Duodenal mucosa (tissue), 2 donors: ENCODE measurements around the gene PRND.
"Not testable (repeated sequence)": the region's sequence is repeated elsewhere in the genome, so short reads cannot be mapped to it uniquely, and the experiment has no call there.

Experiments
- H3K27ac ChIP-seq: one replicate; pipeline ENCODE4 v1.7.0; 2013; ENCODE audit warnings: low read depth, low read length
- H3K27me3 ChIP-seq, 2 donors: one replicate each; pipeline ENCODE4 v1.7.0; 2013; ENCODE audit warnings: low read length in 2 of 2, control low read depth in 1 of 2; ENCODE audit not compliant: insufficient read depth in 2 of 2, control insufficient read depth in 1 of 2
- H3K36me3 ChIP-seq, 2 donors: one replicate each; pipeline ENCODE4 v1.7.0; 2013; ENCODE audit warnings: low read length in 2 of 2, control low read depth in 1 of 2; ENCODE audit not compliant: insufficient read depth in 2 of 2, control insufficient read depth in 1 of 2
- H3K4me1 ChIP-seq, 2 donors: one replicate each; pipeline ENCODE4 v1.7.0; 2013; ENCODE audit warnings: low read length in 2 of 2, control low read depth in 1 of 2; ENCODE audit not compliant: insufficient read depth in 2 of 2, control insufficient read depth in 1 of 2
- H3K4me3 ChIP-seq, 2 donors: one replicate each; pipeline ENCODE4 v1.7.0; 2013; ENCODE audit warnings: low read length in 2 of 2, low read depth in 1 of 2
- H3K9ac ChIP-seq, 2 donors: one replicate each; pipeline ENCODE4 v1.7.0; 2013; ENCODE audit warnings: low read length in 2 of 2, low read depth in 1 of 2
- H3K9me3 ChIP-seq, 2 donors: one replicate each; pipeline ENCODE4 v1.7.0; 2013; ENCODE audit warnings: low read length in 2 of 2, control low read depth in 1 of 2; ENCODE audit not compliant: control insufficient read depth in 1 of 2

The PRND gene

GRCh38 chr20:4773014-4773413 lies 51.3 kb downstream of the PRND start:
- H3K9me3 ChIP-seq, H3K4me3 ChIP-seq, H3K27ac ChIP-seq, H3K9ac ChIP-seq, H3K36me3 ChIP-seq, H3K4me1 ChIP-seq, H3K27me3 ChIP-seq: not testable (repeated sequence)

GRCh38 chr20:4773736-4774135 lies 52.0 kb downstream of the PRND start:
- Histone ChIP-seq H3K9me3 (peaks cover 2 to 6% of the 10 kb centered on the region in 2 donors), H3K36me3 (no peaks in the 10 kb centered on the region), H3K9ac (no peak overlapping the region), H3K4me3 (no peak overlapping the region), H3K27ac (no peak overlapping the region), H3K4me1 (no peaks in the 10 kb centered on the region), H3K27me3 (no peaks in the 10 kb centered on the region)

- no peaks in the 10 kb centered on the region for H3K36me3 ChIP-seq
- no peaks in the 10 kb centered on the region for H3K27me3 ChIP-seq
- no peak overlapping the region for H3K27ac ChIP-seq
- H3K4me1 ChIP-seq, result no peaks in the 10 kb centered on the region
- H3K9me3 ChIP-seq, result peaks cover 2 to 6% of the 10 kb centered on the region in 2 donors
- H3K9ac ChIP-seq, result no peak overlapping the region
- no peak overlapping the region for H3K4me3 ChIP-seq
Measured at GRCh38 chr20:4774207-4774606, 52.5 kb downstream of the PRND start.

- Histone ChIP-seq H3K4me3 (no peak overlapping the region), H3K36me3 (no peaks in the 10 kb centered on the region), H3K4me1 (no peaks in the 10 kb centered on the region), H3K27ac (no peak overlapping the region), H3K27me3 (no peaks in the 10 kb centered on the region), H3K9me3 (peaks cover 2 to 6% of the 10 kb centered on the region in 2 donors), H3K9ac (no peak overlapping the region)
Measured at GRCh38 chr20:4775322-4776078, 53.8 kb downstream of the PRND start.

GRCh38 chr20:4776079-4776630 lies 54.4 kb downstream of the PRND start:
- Histone ChIP-seq H3K9ac (no peak overlapping the region), H3K9me3 (peaks cover 2 to 6% of the 10 kb centered on the region in 2 donors), H3K27ac (no peak overlapping the region), H3K27me3 (no peaks in the 10 kb centered on the region), H3K4me1 (no peaks in the 10 kb centered on the region), H3K36me3 (no peaks in the 10 kb centered on the region), H3K4me3 (no peak overlapping the region)
